ENCODE measurements around the gene ELF2. TPM values are rescaled to one million over a fixed set of nuclear protein-coding genes. Genes with fewer than 3 reads are reported as not detected.

Gene ELF2
- total and polyA plus RNA-seq, 2 donors (not counting 3 experiments of a cell fraction or from before 2014, with no cell fraction given) = 16.4 to 35.1 TPM

DNA sequence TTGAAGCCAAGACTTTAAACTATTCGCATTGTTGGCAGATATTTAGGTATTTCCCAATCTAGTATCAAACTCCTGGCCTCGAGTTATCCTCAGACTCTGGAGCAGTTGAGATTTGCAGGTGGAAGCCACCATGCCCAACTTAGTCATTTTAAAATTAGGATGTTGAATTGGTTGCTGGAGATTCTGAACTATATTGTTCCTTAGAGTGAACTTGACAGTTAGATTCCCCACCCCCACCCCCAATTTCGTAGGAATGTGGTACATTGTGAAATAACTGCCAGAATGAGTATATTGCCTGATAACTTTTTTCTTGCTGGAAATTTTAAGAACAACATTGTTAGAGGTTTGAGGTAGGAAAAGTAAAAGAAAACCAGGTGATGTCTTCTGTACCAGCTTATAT lies 159.2 kb downstream of the ELF2 start:
- intact Hi-C loops (cut with micrococcal nuclease) (loop anchor here (10.0 kb wide), 2 partner anchors 903 to 1077 kb away; no protein-coding TSS in a partner anchor), dilution Hi-C loops (cut with MboI; ENCODE audit: extremely low pct_ligation_motif_present, low sequenced_read_pairs) (no loop called here)
- ChIA-PET POLR2A (no interaction called here), CTCF (interaction anchor here (10.0 kb wide), 1 partner anchor 11 kb away, joined by 124 read pairs; no protein-coding TSS in a partner anchor)
- TF ChIP-seq, protein P1, sequence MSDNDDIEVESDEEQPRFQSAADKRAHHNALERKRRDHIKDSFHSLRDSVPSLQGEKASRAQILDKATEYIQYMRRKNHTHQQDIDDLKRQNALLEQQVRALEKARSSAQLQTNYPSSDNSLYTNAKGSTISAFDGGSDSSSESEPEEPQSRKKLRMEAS (IDR thresholded peaks at IDR 0.05; ENCODE audit: insufficient read depth, insufficient read length) = no peak
- TF ChIP-seq POLR2A (IDR thresholded peaks at IDR 0.05; ENCODE audit: low read depth, low read length) (no peak), POLR2AphosphoS5 (IDR thresholded peaks at IDR 0.05; ENCODE audit: insufficient read depth, low read depth, low read length) (no peak), JUN (IDR thresholded peaks at IDR 0.05; ENCODE audit: borderline replicate concordance, insufficient read depth, insufficient read length, low read depth) (no peak), FOS (IDR thresholded peaks at IDR 0.05; ENCODE audit: borderline replicate concordance, insufficient read depth, low read length) (no peak), EZH2 (IDR thresholded peaks at IDR 0.05; ENCODE audit: borderline replicate concordance, low read depth, low read length, severe bottlenecking) (no peak), MYC (IDR thresholded peaks at IDR 0.05; ENCODE audit: low read depth, low read length) (no peak)
- TF ChIP-seq, protein P2, sequence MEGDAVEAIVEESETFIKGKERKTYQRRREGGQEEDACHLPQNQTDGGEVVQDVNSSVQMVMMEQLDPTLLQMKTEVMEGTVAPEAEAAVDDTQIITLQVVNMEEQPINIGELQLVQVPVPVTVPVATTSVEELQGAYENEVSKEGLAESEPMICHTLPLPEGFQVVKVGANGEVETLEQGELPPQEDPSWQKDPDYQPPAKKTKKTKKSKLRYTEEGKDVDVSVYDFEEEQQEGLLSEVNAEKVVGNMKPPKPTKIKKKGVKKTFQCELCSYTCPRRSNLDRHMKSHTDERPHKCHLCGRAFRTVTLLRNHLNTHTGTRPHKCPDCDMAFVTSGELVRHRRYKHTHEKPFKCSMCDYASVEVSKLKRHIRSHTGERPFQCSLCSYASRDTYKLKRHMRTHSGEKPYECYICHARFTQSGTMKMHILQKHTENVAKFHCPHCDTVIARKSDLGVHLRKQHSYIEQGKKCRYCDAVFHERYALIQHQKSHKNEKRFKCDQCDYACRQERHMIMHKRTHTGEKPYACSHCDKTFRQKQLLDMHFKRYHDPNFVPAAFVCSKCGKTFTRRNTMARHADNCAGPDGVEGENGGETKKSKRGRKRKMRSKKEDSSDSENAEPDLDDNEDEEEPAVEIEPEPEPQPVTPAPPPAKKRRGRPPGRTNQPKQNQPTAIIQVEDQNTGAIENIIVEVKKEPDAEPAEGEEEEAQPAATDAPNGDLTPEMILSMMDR (IDR thresholded peaks at IDR 0.05; ENCODE audit: extremely low read depth in 1 of 2, insufficient read depth in 1 of 2, low read depth in 1 of 2, low read length in 2 of 2) = no peak
- FAIRE-seq (no peak), DNase-seq (ENCODE audit: low read depth, low spot score) (no peak)
- no peaks in the 10 kb centered on the region for H3K9me3 ChIP-seq (replicated peaks; ENCODE audit: control insufficient read depth, insufficient read depth, low read length)
- no peak overlapping the region for H3K9ac ChIP-seq (replicated peaks; ENCODE audit: extremely low read depth, insufficient read depth, low read length)
- peak overlapping the region; percentile 67 for H3K4me2 ChIP-seq (ENCODE audit: insufficient read depth, low read length)
- H2AFZ ChIP-seq (ENCODE audit: low read depth, low read length) = no peak overlapping the region
- peaks cover 35% of the 10 kb centered on the region for H3K4me1 ChIP-seq (ENCODE audit: control insufficient read depth, extremely low read depth, insufficient read depth, low read length)
- H4K20me1 ChIP-seq (replicated peaks; ENCODE audit: control insufficient read depth, extremely low read depth, insufficient read depth, low read length) = peaks cover 4% of the 10 kb centered on the region
- peak overlapping the region in 1 of 3 experiments; percentile 2 for H3K4me3 ChIP-seq (replicated peaks in 1 of 3; ENCODE audit: insufficient read depth in 1 of 3, low read depth in 1 of 3, low read length in 3 of 3)
- peaks cover 70% of the 10 kb centered on the region for H3K79me2 ChIP-seq (ENCODE audit: control insufficient read depth, insufficient read depth, low read length)
- H3K27me3 ChIP-seq (ENCODE audit: control insufficient read depth in 2 of 2, insufficient read depth in 2 of 2, low read length in 2 of 2) = no peaks in the 10 kb centered on the region
- H3K9me1 ChIP-seq (replicated peaks; ENCODE audit: control insufficient read depth, extremely low read depth, insufficient read depth, low read length) = no peaks in the 10 kb centered on the region
- no peak overlapping the region for H3K27ac ChIP-seq (ENCODE audit: insufficient read depth, low read depth, low read length)
- no peaks in the 10 kb centered on the region for H3K36me3 ChIP-seq (ENCODE audit: control insufficient read depth in 2 of 2, extremely low read depth in 1 of 2, insufficient read depth in 2 of 2, low read length in 2 of 2)
- BruUV-seq (replicated peaks) = no TSS peak
